ENCODE data around the gene STT3B. TPM values are rescaled to one million over a fixed set of nuclear protein-coding genes. Genes with fewer than 3 reads are reported as not detected.

Gene STT3B
- total RNA-seq, 1 experiment from 2014 or later, result 105 TPM

- no peaks in the 10 kb centered on the region for H3K36me3 ChIP-seq (ENCODE audit: control insufficient read depth, insufficient read depth, low read length)
- in situ Hi-C loops (cut with HindIII; ENCODE audit: low pct_unique_long_range_greater_than_20kb, low sequenced_read_pairs) (no loop called here), intact Hi-C loops (cut with micrococcal nuclease; ENCODE audit: unreplicated experiment) (no loop called here)
- DNase-seq (ENCODE audit: low read depth, low spot score) (no peak), ATAC-seq (no peak)
- BruUV-seq (replicated peaks), result no TSS peak
- H3K27me3 ChIP-seq (ENCODE audit: control insufficient read depth, insufficient read depth, low read length), result no peaks in the 10 kb centered on the region
- POLR2A ChIA-PET, result no interaction called here
- no peaks in the 10 kb centered on the region for H3K4me1 ChIP-seq (ENCODE audit: control insufficient read depth, insufficient read depth, low read length)
- TF ChIP-seq CTCF (IDR thresholded peaks at IDR 0.05), result no peak
- no peak for TF ChIP-seq REST (IDR thresholded peaks at IDR 0.05; ENCODE audit: insufficient read depth in 1 of 2, low read depth in 2 of 2, low read length in 1 of 2)
- no peak for TF ChIP-seq TCF7L2 (IDR thresholded peaks at IDR 0.05; ENCODE audit: low read depth, low read length)
- TF ChIP-seq SIN3A (IDR thresholded peaks at IDR 0.05; ENCODE audit: borderline replicate concordance, insufficient read depth, low read depth, low read length), result no peak
- no peak for TF ChIP-seq POLR2AphosphoS5 (IDR thresholded peaks at IDR 0.05; ENCODE audit: low read depth, low read length)
- CTCF ChIA-PET, result no interaction called here
- no peak overlapping the region for H3K27ac ChIP-seq (ENCODE audit: low read length)
- no peaks in the 10 kb centered on the region for H3K9me3 ChIP-seq (ENCODE audit: control insufficient read depth, insufficient read depth, low read depth, low read length)
- H3K4me3 ChIP-seq (ENCODE audit: low read depth in 2 of 2, low read length in 2 of 2), result no peak overlapping the region
Measured at GRCh38 chr3:31485196-31485595, 47.5 kb upstream of the STT3B start.

- peaks cover 8% of the 10 kb centered on the region; the same call in 1 of the 2 replicates for H3K9me3 ChIP-seq (ENCODE audit: control insufficient read depth, insufficient read depth, low read depth, low read length)
- ChIA-PET CTCF (no interaction called here), POLR2A (interaction anchor here (0.5 kb wide), 1 partner anchor 755 kb away, joined by 3 read pairs; no protein-coding TSS in a partner anchor)
- ATAC-seq (no peak), DNase-seq (ENCODE audit: low read depth, low spot score) (no peak)
- no peak overlapping the region for H3K4me3 ChIP-seq (ENCODE audit: low read depth in 2 of 2, low read length in 2 of 2)
- no peak overlapping the region for H3K27ac ChIP-seq (ENCODE audit: low read length)
- TF ChIP-seq CTCF (IDR thresholded peaks at IDR 0.05) (no peak), POLR2AphosphoS5 (IDR thresholded peaks at IDR 0.05; ENCODE audit: low read depth, low read length) (no peak), SIN3A (IDR thresholded peaks at IDR 0.05; ENCODE audit: borderline replicate concordance, insufficient read depth, low read depth, low read length) (no peak)
- H3K4me1 ChIP-seq (ENCODE audit: control insufficient read depth, insufficient read depth, low read length), result no peaks in the 10 kb centered on the region
- no peaks in the 10 kb centered on the region for H3K27me3 ChIP-seq (ENCODE audit: control insufficient read depth, insufficient read depth, low read length)
- intact Hi-C loops (cut with micrococcal nuclease; ENCODE audit: unreplicated experiment) (no loop called here), in situ Hi-C loops (cut with HindIII; ENCODE audit: low pct_unique_long_range_greater_than_20kb, low sequenced_read_pairs) (no loop called here)
- no TSS peak for BruUV-seq (replicated peaks)
- no peaks in the 10 kb centered on the region for H3K36me3 ChIP-seq (ENCODE audit: control insufficient read depth, insufficient read depth, low read length)
Measured at GRCh38 chr3:31486865-31487533, 45.7 kb upstream of the STT3B start.

Data from Panc1 (cell line).